WERI-Rb-1 (cell line): Measurements from ENCODE around the gene SLC13A1.
"Not testable (repeated sequence)": the region's sequence is repeated elsewhere in the genome, so short reads cannot be mapped to it uniquely, and the experiment has no call there.

Experiments used
- DNase-seq: peaks from one replicate; pipeline ENCODE4 v3.0.0-alpha.2; 2020
- H3K27ac ChIP-seq: fragments of 250-450 bp; sonication (Bioruptor Pico); 2 replicates; pipeline ENCODE4 v1.5.1; 2020; ENCODE audit warnings: mild to moderate bottlenecking, moderate library complexity
- H3K27me3 ChIP-seq: fragments of 250-450 bp; sonication (Bioruptor Pico); 2 replicates; pipeline ENCODE4 v1.5.1; 2021; ENCODE audit warnings: mild to moderate bottlenecking, low read depth, moderate library complexity; ENCODE audit not compliant: insufficient read depth, severe bottlenecking
- H3K36me3 ChIP-seq: fragments of 250-450 bp; sonication (Bioruptor Pico); 2 replicates; pipeline ENCODE4 v1.5.1; 2020; ENCODE audit warnings: mild to moderate bottlenecking, moderate library complexity
- H3K4me3 ChIP-seq: 2 replicates; pipeline ENCODE4 v1.5.1; 2011; ENCODE audit warnings: low read depth, mild to moderate bottlenecking, control low read depth, low read length
- H3K9me3 ChIP-seq: fragments of 250-450 bp; sonication (Bioruptor Pico); 2 replicates; pipeline ENCODE4 v1.5.1; 2021; ENCODE audit warnings: mild to moderate bottlenecking, moderate library complexity; ENCODE audit not compliant: severe bottlenecking
- CTCF ChIP-seq: IDR thresholded peaks from 2 replicates; pipeline ENCODE4 v1.5.1; 2011; ENCODE audit warnings: low read depth, mild to moderate bottlenecking, control low read depth, inconsistent platforms, low read length

Gene SLC13A1

GRCh38 chr7:123096976-123097375 lies 102.8 kb downstream of the SLC13A1 start:
- no peak for TF ChIP-seq CTCF
- no peak for DNase-seq

GRCh38 chr7:123096434-123096833 lies 103.3 kb downstream of the SLC13A1 start:
- TF ChIP-seq CTCF = no peak
- Histone ChIP-seq H3K27ac (no peak overlapping the region), H3K27me3 (no peaks in the 10 kb centered on the region), H3K4me3 (no peak overlapping the region), H3K36me3 (no peaks in the 10 kb centered on the region), H3K9me3 (no peaks in the 10 kb centered on the region)
- no peak for DNase-seq

More at GRCh38 chr7:123096976-123097375, 102.8 kb downstream of the SLC13A1 start:
- no peaks in the 10 kb centered on the region for H3K27me3 ChIP-seq
- no peak overlapping the region for H3K27ac ChIP-seq
- no peaks in the 10 kb centered on the region for H3K9me3 ChIP-seq
- H3K4me3 ChIP-seq = no peak overlapping the region
- no peaks in the 10 kb centered on the region for H3K36me3 ChIP-seq

- DNase-seq = no peak
- Histone ChIP-seq H3K27me3 (no peaks in the 10 kb centered on the region), H3K27ac (no peak overlapping the region), H3K9me3 (no peaks in the 10 kb centered on the region), H3K36me3 (no peaks in the 10 kb centered on the region), H3K4me3 (no peak overlapping the region)
- TF ChIP-seq CTCF = no peak
These were observed 109.3 kb downstream of the SLC13A1 start for GRCh38 chr7:123090456-123090855.

- not testable (repeated sequence) for H3K4me3 ChIP-seq, H3K36me3 ChIP-seq, H3K27ac ChIP-seq, H3K9me3 ChIP-seq, DNase-seq, H3K27me3 ChIP-seq
These were observed 112.9 kb downstream of the SLC13A1 start for GRCh38 chr7:123086910-123087309.

GRCh38 chr7:123084861-123085260 lies 114.9 kb downstream of the SLC13A1 start:
- not testable (repeated sequence) for H3K36me3 ChIP-seq, H3K4me3 ChIP-seq, H3K9me3 ChIP-seq, H3K27me3 ChIP-seq, H3K27ac ChIP-seq, DNase-seq

- no peaks in the 10 kb centered on the region for H3K36me3 ChIP-seq
- H3K9me3 ChIP-seq = peaks cover 3% of the 10 kb centered on the region
- TF ChIP-seq CTCF = no peak
- H3K27ac ChIP-seq = no peak overlapping the region
- H3K27me3 ChIP-seq = no peaks in the 10 kb centered on the region
- no peak overlapping the region for H3K4me3 ChIP-seq
- no peak for DNase-seq
These were observed 120.7 kb downstream of the SLC13A1 start for GRCh38 chr7:123079021-123079420.

- Histone ChIP-seq H3K9me3 (peaks cover 3% of the 10 kb centered on the region), H3K36me3 (no peaks in the 10 kb centered on the region), H3K27me3 (no peaks in the 10 kb centered on the region), H3K27ac (no peak overlapping the region), H3K4me3 (no peak overlapping the region)
- DNase-seq = no peak
- TF ChIP-seq CTCF = no peak
These were observed 123.8 kb downstream of the SLC13A1 start for GRCh38 chr7:123075838-123076467.
